ENCODE measurements around the gene ARHGAP23.

GRCh38 chr17:38447502-38448085 is 19.3 kb downstream of the ARHGAP23 start:
- TF ChIP-seq CTCF (IDR thresholded peaks at IDR 0.05), result no peak
- TF ChIP-seq POLR2AphosphoS5 (IDR thresholded peaks at IDR 0.05), result no peak
- TF ChIP-seq POLR2A (IDR thresholded peaks at IDR 0.05), result no peak

Data from prostate gland (tissue), 2 donors.